Astrocyte (in vitro differentiated cells and primary cell): ENCODE measurements around the gene MPP1. TPM values are rescaled to one million over a fixed set of nuclear protein-coding genes. Genes with fewer than 3 reads are reported as not detected.

ENCODE experiments used
- DNase-seq: peaks from one replicate; pipeline ENCODE4 v3.0.0-alpha.2; 2010; ENCODE audit warnings: low read depth
- FAIRE-seq: peaks from 2 replicates; lab custom pipeline; 2011; peaks lifted over from hg19 to GRCh38; lab: Jason Lieb, UNC
- H2AFZ ChIP-seq: 2 replicates; pipeline ENCODE4 v1.6.0; 2012; ENCODE audit warnings: low read depth, low read length, inconsistent platforms
- H3K27ac ChIP-seq: 2 replicates; pipeline ENCODE4 v1.5.1; 2011; ENCODE audit warnings: low read depth, low read length, inconsistent platforms
- H3K27me3 ChIP-seq: 2 replicates; pipeline ENCODE4 v1.6.0; 2011; ENCODE audit warnings: low read length, inconsistent platforms; ENCODE audit not compliant: insufficient read depth
- H3K36me3 ChIP-seq: 2 replicates; pipeline ENCODE4 v1.5.1; 2011; ENCODE audit warnings: low read length, inconsistent platforms; ENCODE audit not compliant: insufficient read depth
- H3K4me1 ChIP-seq: 2 replicates; pipeline ENCODE4 v1.5.1; 2011; ENCODE audit warnings: low read length, inconsistent platforms; ENCODE audit not compliant: insufficient read depth
- H3K4me2 ChIP-seq: 2 replicates; pipeline ENCODE4 v1.6.0; 2012; ENCODE audit warnings: low read length, inconsistent platforms
- H3K4me3 ChIP-seq: 2 replicates; pipeline ENCODE4 v1.5.1; 2011; ENCODE audit warnings: low read depth, mild to moderate bottlenecking, low read length, inconsistent platforms; ENCODE audit not compliant: insufficient read depth
- H3K79me2 ChIP-seq: 2 replicates; pipeline ENCODE4 v1.6.0; 2012; ENCODE audit warnings: mild to moderate bottlenecking, low read length, inconsistent platforms; ENCODE audit not compliant: insufficient read depth
- H3K9ac ChIP-seq: 2 replicates; pipeline ENCODE4 v1.6.0; 2012; ENCODE audit warnings: mild to moderate bottlenecking, low read length, inconsistent platforms
- H3K9me3 ChIP-seq: 2 replicates; pipeline ENCODE4 v1.5.1; 2012; ENCODE audit warnings: low read depth, mild to moderate bottlenecking, low read length, inconsistent platforms; ENCODE audit not compliant: insufficient read depth
- H4K20me1 ChIP-seq: 2 replicates; pipeline ENCODE4 v1.6.0; 2012; ENCODE audit warnings: low read length, inconsistent platforms; ENCODE audit not compliant: insufficient read depth
- H3K27ac Mint-ChIP-seq: one replicate; pipeline ENCODE4 v1.8.0; 2021; ENCODE audit warnings: mild to moderate bottlenecking, mixed read lengths; ENCODE audit not compliant: unreplicated experiment
- H3K27me3 Mint-ChIP-seq: one replicate; pipeline ENCODE4 v1.8.0; 2021; ENCODE audit warnings: low read depth, mixed read lengths; ENCODE audit not compliant: unreplicated experiment
- H3K36me3 Mint-ChIP-seq: one replicate; pipeline ENCODE4 v1.8.0; 2021; ENCODE audit warnings: low read depth, mixed read lengths; ENCODE audit not compliant: unreplicated experiment
- H3K4me1 Mint-ChIP-seq: one replicate; pipeline ENCODE4 v1.8.0; 2021; ENCODE audit warnings: low read depth, mixed read lengths; ENCODE audit not compliant: unreplicated experiment
- H3K4me3 Mint-ChIP-seq: one replicate; pipeline ENCODE4 v1.8.0; 2021; ENCODE audit warnings: mild to moderate bottlenecking, moderate library complexity, mixed read lengths; ENCODE audit not compliant: unreplicated experiment
- H3K9me3 Mint-ChIP-seq: one replicate; pipeline ENCODE4 v1.8.0; 2021; ENCODE audit warnings: mild to moderate bottlenecking, mixed read lengths; ENCODE audit not compliant: unreplicated experiment
- CTCF ChIP-seq: IDR thresholded peaks from 2 replicates; pipeline ENCODE4 v1.5.1; 2011; ENCODE audit warnings: low read depth, mild to moderate bottlenecking, inconsistent platforms, low read length, moderate library complexity; ENCODE audit not compliant: insufficient read depth
- EZH2 ChIP-seq: IDR thresholded peaks from 2 replicates; pipeline ENCODE4 v1.6.1; 2012; ENCODE audit warnings: mild to moderate bottlenecking, low read length, inconsistent platforms; ENCODE audit not compliant: insufficient read depth
- total RNA-seq: library from RNA; stranded (reverse); gene quantifications from 2 replicates; pipeline ENCODE4 v1.2.1, GENCODE V29; 2021

Gene MPP1
- total RNA-seq, 1 donor from 2014 or later: 9.0 TPM

- peak; percentile 20 for FAIRE-seq
- Histone ChIP-seq H3K36me3 (no peaks in the 10 kb centered on the region), H3K9ac (no peak overlapping the region), H3K9me3 (no peaks in the 10 kb centered on the region), H2AFZ (no peak overlapping the region), H3K27me3 (no peaks in the 10 kb centered on the region), H3K4me2 (no peak overlapping the region), H3K79me2 (no peaks in the 10 kb centered on the region), H4K20me1 (no peaks in the 10 kb centered on the region), H3K4me1 (no peaks in the 10 kb centered on the region), H3K4me3 (no peak overlapping the region), H3K27ac (no peak overlapping the region)
- no peak for DNase-seq
- H3K9me3 Mint-ChIP-seq: no peaks in the 10 kb centered on the region
- H3K4me1 Mint-ChIP-seq: no peaks in the 10 kb centered on the region
- no peak for TF ChIP-seq CTCF
- no peak for TF ChIP-seq EZH2
- no peak overlapping the region for H3K4me3 Mint-ChIP-seq
- H3K36me3 Mint-ChIP-seq: no peaks in the 10 kb centered on the region
- H3K27ac Mint-ChIP-seq: no peak overlapping the region
- no peaks in the 10 kb centered on the region for H3K27me3 Mint-ChIP-seq
Observed at GRCh38 chrX:154824638-154825037, 19.4 kb upstream of the MPP1 start.

GRCh38 chrX:154822029-154822428 lies 16.7 kb upstream of the MPP1 start:
- DNase-seq: no peak
- no peak for FAIRE-seq
- Histone ChIP-seq H3K4me1 (no peaks in the 10 kb centered on the region), H4K20me1 (no peaks in the 10 kb centered on the region), H3K27ac (no peak overlapping the region), H3K27me3 (no peaks in the 10 kb centered on the region), H2AFZ (no peak overlapping the region), H3K36me3 (no peaks in the 10 kb centered on the region), H3K9ac (no peak overlapping the region), H3K9me3 (no peaks in the 10 kb centered on the region), H3K4me3 (no peak overlapping the region), H3K79me2 (no peaks in the 10 kb centered on the region), H3K4me2 (no peak overlapping the region)
- no peaks in the 10 kb centered on the region for H3K36me3 Mint-ChIP-seq
- no peaks in the 10 kb centered on the region for H3K27me3 Mint-ChIP-seq
- H3K9me3 Mint-ChIP-seq: no peaks in the 10 kb centered on the region
- no peak overlapping the region for H3K27ac Mint-ChIP-seq
- no peak overlapping the region for H3K4me3 Mint-ChIP-seq
- H3K4me1 Mint-ChIP-seq: no peaks in the 10 kb centered on the region
- TF ChIP-seq CTCF (no peak), EZH2 (no peak)

- H3K9me3 ChIP-seq: no peaks in the 10 kb centered on the region
- no peaks in the 10 kb centered on the region for H4K20me1 ChIP-seq
- no peak overlapping the region for H3K4me2 ChIP-seq
- H3K4me3 ChIP-seq: no peak overlapping the region
- Mint-ChIP-seq H3K27me3 (no peaks in the 10 kb centered on the region), H3K9me3 (no peaks in the 10 kb centered on the region), H3K36me3 (no peaks in the 10 kb centered on the region), H3K4me1 (no peaks in the 10 kb centered on the region), H3K4me3 (no peak overlapping the region), H3K27ac (no peak overlapping the region)
- no peak overlapping the region for H3K9ac ChIP-seq
- FAIRE-seq (no peak), DNase-seq (no peak)
- H2AFZ ChIP-seq: no peak overlapping the region
- no peaks in the 10 kb centered on the region for H3K79me2 ChIP-seq
- TF ChIP-seq EZH2: no peak
- no peak for TF ChIP-seq CTCF
- no peaks in the 10 kb centered on the region for H3K4me1 ChIP-seq
- H3K36me3 ChIP-seq: no peaks in the 10 kb centered on the region
- no peaks in the 10 kb centered on the region for H3K27me3 ChIP-seq
- H3K27ac ChIP-seq: no peak overlapping the region
Observed at GRCh38 chrX:154821523-154821922, 16.2 kb upstream of the MPP1 start.
